HG02588 (cell line): ENCODE data around the gene CD276.

Experiments
- ATAC-seq: cut with Tn5 transposase; IDR thresholded peaks from one replicate; pipeline ENCODE4 v1.9.1; 2021; ENCODE audit warnings: mild to moderate bottlenecking, moderate library complexity; ENCODE audit not compliant: unreplicated experiment

CD276 gene

GRCh38 chr15:73760330-73761329 lies 76.4 kb downstream of the CD276 start:
- ATAC-seq, result no peak

GRCh38 chr15:73763931-73764330 lies 79.7 kb downstream of the CD276 start:
- no peak for ATAC-seq
